Fibroblast of villous mesenchyme (primary cell): Measurements from ENCODE around the gene ATOSA. TPM values are rescaled to one million over a fixed set of nuclear protein-coding genes. Genes with fewer than 3 reads are reported as not detected.

Experiments used
- DNase-seq: peaks from one replicate; pipeline ENCODE4 v3.0.0-alpha.2; 2010; ENCODE audit warnings: low read depth
- H3K4me3 ChIP-seq: 2 replicates; pipeline ENCODE4 v1.5.1; 2011; ENCODE audit warnings: low read depth, mild to moderate bottlenecking, low read length
- CTCF ChIP-seq: IDR thresholded peaks from 2 replicates; pipeline ENCODE4 v1.5.1; 2012; ENCODE audit warnings: low read depth, mild to moderate bottlenecking, low read length; ENCODE audit not compliant: insufficient read depth
- total RNA-seq: library from RNA; depleted of rRNA; stranded (reverse); fragments of >200 nt; gene quantifications from 2 replicates; pipeline ENCODE4 v1.2.3, GENCODE V29; 2012

ATOSA gene
- total RNA-seq, 1 donor: 29.8 TPM

DNA sequence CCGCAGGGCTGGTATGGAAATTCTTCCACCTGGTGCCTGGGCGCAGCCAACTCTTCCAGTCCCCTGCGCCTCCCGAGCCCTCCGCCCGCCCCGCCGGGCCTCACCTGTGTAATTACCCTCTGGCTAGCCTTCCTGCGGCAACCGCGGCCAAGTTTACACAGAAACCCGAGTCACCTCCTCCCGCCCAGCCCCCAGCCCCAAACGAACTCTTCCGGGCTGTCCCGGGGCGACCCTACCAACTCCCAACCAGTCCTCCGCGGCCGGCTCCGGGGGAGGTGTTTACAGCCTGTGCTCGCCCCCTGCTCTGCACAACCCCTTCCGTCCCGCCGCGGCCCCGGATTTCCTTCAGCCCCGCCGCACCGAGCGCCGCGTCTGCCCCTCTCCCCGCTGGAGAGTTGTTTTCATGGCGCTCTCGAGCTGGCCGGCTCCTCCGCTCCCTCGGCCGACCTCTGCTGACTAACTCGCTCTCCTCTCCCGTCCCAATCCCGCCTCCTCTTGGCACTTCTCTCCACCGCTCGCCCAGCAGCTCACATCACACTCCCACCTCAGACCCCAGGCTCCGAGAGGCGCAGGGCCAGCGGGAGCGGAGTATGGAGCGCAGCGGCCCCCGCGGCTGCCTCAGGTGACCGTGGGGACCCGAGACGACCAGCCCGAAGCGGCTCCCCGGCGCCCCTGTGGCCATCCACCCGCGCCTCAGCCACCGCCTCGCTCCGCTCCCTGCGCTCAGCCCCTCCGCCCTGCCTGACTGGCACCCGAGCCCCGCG, 538 bp downstream of the ATOSA start:
- peak; percentile 19 for TF ChIP-seq CTCF
- H3K4me3 ChIP-seq: peak overlapping the region; percentile 73
- peak; percentile 60 for DNase-seq

DNA sequence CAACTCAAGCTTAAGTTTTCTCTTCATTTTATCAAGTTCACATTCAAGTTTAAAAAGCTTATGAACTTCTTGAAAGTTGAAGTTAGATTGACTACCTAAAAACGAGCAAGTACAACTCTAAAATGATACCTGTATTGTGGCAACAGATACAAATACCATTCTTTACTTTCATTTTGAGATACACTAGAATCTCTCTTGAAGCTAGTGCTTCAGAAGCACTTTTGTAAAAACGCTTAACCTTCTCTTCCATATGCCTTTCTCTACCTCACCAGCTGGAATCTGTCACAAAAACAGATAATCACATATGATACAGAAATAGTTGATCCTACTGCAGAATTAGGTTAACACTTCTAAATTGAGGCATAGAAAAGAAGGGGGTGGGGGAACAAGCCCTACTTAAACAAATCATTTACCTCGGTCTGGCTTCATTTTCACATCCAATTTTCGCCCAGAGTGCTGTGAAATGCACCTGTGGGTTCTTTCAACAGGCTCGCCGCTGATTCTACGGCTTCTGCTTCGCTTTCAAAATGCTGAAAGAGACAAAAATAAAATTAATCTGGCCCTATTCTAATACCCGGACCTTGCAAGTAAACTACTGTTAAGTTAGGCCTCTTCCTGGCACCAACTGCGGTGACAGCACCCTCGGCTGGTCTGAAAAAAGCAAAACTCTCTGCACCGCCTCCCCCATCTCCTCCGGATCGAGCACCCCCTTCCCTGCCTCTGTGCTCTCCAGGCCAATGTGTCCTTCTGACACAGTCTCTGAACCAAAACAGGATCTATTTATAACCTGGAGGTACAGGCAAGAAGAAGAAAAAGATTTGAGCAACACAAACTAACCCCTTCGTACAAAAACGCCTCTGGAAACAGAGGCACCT, 1.4 kb downstream of the ATOSA start:
- peak overlapping the region; percentile 73 for H3K4me3 ChIP-seq
- DNase-seq: peak; percentile 62
- TF ChIP-seq CTCF: peak; percentile 7

GRCh38 chr15:52674831-52675230, 4.4 kb downstream of the ATOSA start:
- no peak overlapping the region for H3K4me3 ChIP-seq
- no peak for DNase-seq
- TF ChIP-seq CTCF: no peak

DNA sequence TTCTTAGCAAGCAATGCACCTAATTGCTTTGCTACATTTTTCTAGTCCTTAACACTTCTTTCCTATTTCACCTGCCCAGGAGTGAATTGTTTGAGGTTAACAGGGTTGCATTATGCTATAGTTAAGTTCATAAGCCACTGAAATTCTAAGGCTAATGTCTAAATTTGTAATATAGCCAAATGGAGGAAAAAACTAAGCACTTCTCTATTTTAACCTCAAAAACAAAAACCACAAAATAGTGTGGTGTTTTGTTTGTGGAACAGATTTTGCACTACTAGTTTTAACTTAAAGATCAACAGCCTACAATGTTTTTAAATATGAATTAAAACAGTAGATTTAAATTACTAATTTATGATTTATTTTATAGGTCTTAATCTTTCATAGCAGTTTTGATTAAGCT, 5.5 kb downstream of the ATOSA start:
- no peak overlapping the region for H3K4me3 ChIP-seq
- TF ChIP-seq CTCF: no peak
- DNase-seq: no peak

DNA sequence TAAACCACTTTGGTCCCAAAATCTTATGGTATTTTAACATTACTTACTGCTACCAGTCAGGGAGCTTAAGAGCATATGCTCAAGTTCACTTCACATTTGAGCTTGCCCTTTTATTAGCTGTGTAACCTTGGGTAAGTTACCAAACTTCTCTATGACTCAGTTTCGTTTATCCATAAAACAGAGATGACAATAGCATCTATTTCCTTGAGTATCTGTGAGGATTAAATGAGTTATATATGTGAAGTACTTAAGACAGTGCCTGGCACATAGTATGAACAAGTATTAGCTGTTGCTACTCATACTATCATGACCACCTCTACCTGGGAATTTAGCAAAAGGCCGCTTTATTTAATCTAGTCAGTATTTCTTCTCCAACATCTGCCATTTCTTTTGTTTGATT, 5.9 kb downstream of the ATOSA start:
- DNase-seq: peak; percentile 23
- TF ChIP-seq CTCF: no peak
- H3K4me3 ChIP-seq: no peak overlapping the region

GRCh38 chr15:52672661-52673060, 6.5 kb downstream of the ATOSA start:
- no peak for TF ChIP-seq CTCF
- DNase-seq: no peak
- no peak overlapping the region for H3K4me3 ChIP-seq
